Small intestine (tissue), 7 donors: ENCODE data around the gene PLPP4. TPM values are rescaled to one million over a fixed set of nuclear protein-coding genes. Genes with fewer than 3 reads are reported as not detected.

ENCODE experiments used
- DNase-seq, 2 donors: peaks; one replicate each; pipeline versions ENCODE4 v3.0.0 to v3.0.0-alpha.2; 2013
- FAIRE-seq: peaks from 2 replicates; lab custom pipeline; 2012; peaks lifted over from hg19 to GRCh38; lab: Jason Lieb, UNC
- H3K27ac ChIP-seq, 3 donors: one replicate each; pipeline ENCODE4 v1.5.1; 2013; ENCODE audit warnings: low read length in 2 of 3, mild to moderate bottlenecking in 2 of 3, control low read depth in 1 of 3, inconsistent platforms in 1 of 3, low read depth in 1 of 3, moderate library complexity in 1 of 3
- H3K27me3 ChIP-seq, 3 donors: one replicate each; pipeline ENCODE4 v1.6.1; 2013; ENCODE audit warnings: low read length in 3 of 3, inconsistent platforms in 1 of 3; ENCODE audit not compliant: control insufficient read depth in 3 of 3, insufficient read depth in 3 of 3
- H3K36me3 ChIP-seq, 3 donors: one replicate each; pipeline ENCODE4 v1.6.1; 2013; ENCODE audit warnings: low read length in 3 of 3, inconsistent platforms in 1 of 3, low read depth in 1 of 3, mild to moderate bottlenecking in 1 of 3, moderate library complexity in 1 of 3; ENCODE audit not compliant: control insufficient read depth in 3 of 3, insufficient read depth in 2 of 3
- H3K4me1 ChIP-seq, 3 donors: one replicate each; pipeline ENCODE4 v1.6.1; 2013; ENCODE audit warnings: low read length in 2 of 3, inconsistent platforms in 1 of 3, low read depth in 1 of 3, mild to moderate bottlenecking in 1 of 3, moderate library complexity in 1 of 3; ENCODE audit not compliant: control insufficient read depth in 3 of 3, insufficient read depth in 2 of 3
- H3K4me3 ChIP-seq, 3 donors: one replicate each; pipeline ENCODE4 v1.5.1; 2013; ENCODE audit warnings: low read length in 3 of 3, control low read depth in 1 of 3, inconsistent platforms in 1 of 3, low read depth in 1 of 3, mild to moderate bottlenecking in 1 of 3, moderate library complexity in 1 of 3
- H3K9me3 ChIP-seq, 2 donors: one replicate each; pipeline ENCODE4 v1.6.1; 2013; ENCODE audit warnings: low read depth in 1 of 2, low read length in 1 of 2; ENCODE audit not compliant: control insufficient read depth in 2 of 2, insufficient read depth in 1 of 2
- WGBS, 3 donors: extraction: QIAGEN DNeasy Blood & Tissue Kit; methylation state at CpG; one replicate each; pipeline ENCODE4 v1.1.7; 2013; 5-methylcytosine and 5-hydroxymethylcytosine counted together
- polyA plus RNA-seq, 4 donors: library from polyadenylated mRNA; stranded (reverse) in 3 of 4; unstranded in 1 of 4; fragments of 200-250 nt in 3 of 4; fragments of 120-200 nt in 1 of 4; gene quantifications; one replicate each; pipeline versions ENCODE4 v1.2.1 to v1.2.3, GENCODE V29; 2013
- donor health status: healthy with polysubstance abuse.
- donor health status: control.
- donor health status: control.
- donor health status: Bipolar disorder and iron deficiency.
- donor health status: healthy.

Gene PLPP4
- polyA plus RNA-seq, 4 donors: 0.60 TPM; not detected in 3

- no peaks in the 10 kb centered on the region for H3K4me1 ChIP-seq
- DNase-seq: no peak
- H3K4me3 ChIP-seq: no peak overlapping the region
- no peaks in the 10 kb centered on the region for H3K9me3 ChIP-seq
- no peak for FAIRE-seq
- H3K36me3 ChIP-seq: no peaks in the 10 kb centered on the region
- WGBS, 3 donors: 24 to 45% (median 26%) methylated on average over 5 of the region's 5 CpGs
- no peak overlapping the region for H3K27ac ChIP-seq
- peaks cover 10 to 44% (median 22%) of the 10 kb centered on the region in 3 donors for H3K27me3 ChIP-seq
Observed at GRCh38 chr10:120459185-120459584, 2.2 kb downstream of the PLPP4 start.

- FAIRE-seq: no peak
Observed at GRCh38 chr10:120460186-120460585, 3.2 kb downstream of the PLPP4 start.

GRCh38 chr10:120460776-120461175 lies 3.7 kb downstream of the PLPP4 start:
- Histone ChIP-seq H3K36me3 (no peaks in the 10 kb centered on the region), H3K4me1 (no peaks in the 10 kb centered on the region), H3K27me3 (peaks cover 10 to 34% (median 18%) of the 10 kb centered on the region in 3 donors), H3K4me3 (no peak overlapping the region), H3K9me3 (no peaks in the 10 kb centered on the region), H3K27ac (no peak overlapping the region)
- no peak for FAIRE-seq
- no peak for DNase-seq

More at GRCh38 chr10:120460186-120460585, 3.2 kb downstream of the PLPP4 start:
- no peaks in the 10 kb centered on the region for H3K4me1 ChIP-seq
- H3K27ac ChIP-seq: no peak overlapping the region
- no peak overlapping the region for H3K4me3 ChIP-seq
- WGBS, 3 donors: 33 to 88% (median 74%) methylated on average over 1 of the region's 1 CpG
- H3K9me3 ChIP-seq: no peaks in the 10 kb centered on the region
- DNase-seq: no peak
- no peaks in the 10 kb centered on the region for H3K36me3 ChIP-seq
- H3K27me3 ChIP-seq: peaks cover 10 to 40% (median 20%) of the 10 kb centered on the region in 3 donors

- no peaks in the 10 kb centered on the region for H3K9me3 ChIP-seq
- H3K27me3 ChIP-seq: peaks cover 4 to 25% (median 18%) of the 10 kb centered on the region in 3 donors
- DNase-seq (no peak), FAIRE-seq (no peak)
- 85 to 88% (median 87%) methylated on average over 8 of the region's 8 CpGs for WGBS, 3 donors
- H3K4me3 ChIP-seq: no peak overlapping the region
- H3K4me1 ChIP-seq: no peaks in the 10 kb centered on the region
- no peaks in the 10 kb centered on the region for H3K36me3 ChIP-seq
- no peak overlapping the region for H3K27ac ChIP-seq
Observed at GRCh38 chr10:120462018-120462682, 5.1 kb downstream of the PLPP4 start.

GRCh38 chr10:120465138-120465537 lies 8.1 kb downstream of the PLPP4 start:
- no peak for FAIRE-seq
- WGBS, 3 donors: 28 to 44% (median 42%) methylated on average over 2 of the region's 2 CpGs
- H3K4me1 ChIP-seq: no peaks in the 10 kb centered on the region

GRCh38 chr10:120466006-120466405 lies 9.0 kb downstream of the PLPP4 start:
- Histone ChIP-seq H3K36me3 (no peaks in the 10 kb centered on the region), H3K4me3 (no peak overlapping the region), H3K4me1 (no peaks in the 10 kb centered on the region), H3K9me3 (no peaks in the 10 kb centered on the region), H3K27ac (no peak overlapping the region), H3K27me3 (peaks cover 0 to 3% (median 0%) of the 10 kb centered on the region in 3 donors)
- no peak for DNase-seq
- no peak for FAIRE-seq
- WGBS, 3 donors: 88 to 90% (median 89%) methylated on average over 2 of the region's 2 CpGs

More at GRCh38 chr10:120465138-120465537, 8.1 kb downstream of the PLPP4 start:
- no peaks in the 10 kb centered on the region for H3K36me3 ChIP-seq
- no peaks in the 10 kb centered on the region for H3K9me3 ChIP-seq
- peaks cover 0 to 6% (median 0%) of the 10 kb centered on the region in 3 donors for H3K27me3 ChIP-seq
- no peak overlapping the region for H3K4me3 ChIP-seq
- DNase-seq: no peak
- no peak overlapping the region for H3K27ac ChIP-seq

GRCh38 chr10:120473593-120473992 lies 16.6 kb downstream of the PLPP4 start:
- no peak overlapping the region for H3K4me3 ChIP-seq
- no peak for FAIRE-seq
- H3K27me3 ChIP-seq: no peaks in the 10 kb centered on the region
- no peaks in the 10 kb centered on the region for H3K36me3 ChIP-seq
- H3K4me1 ChIP-seq: no peaks in the 10 kb centered on the region
- H3K9me3 ChIP-seq: no peaks in the 10 kb centered on the region
- DNase-seq: no peak
- H3K27ac ChIP-seq: no peak overlapping the region
- 35 to 43% (median 41%) methylated on average over 4 of the region's 4 CpGs for WGBS, 3 donors

- 32 to 63% (median 52%) methylated on average over 1 of the region's 1 CpG for WGBS, 3 donors
- DNase-seq: no peak
- no peak overlapping the region for H3K27ac ChIP-seq
- H3K9me3 ChIP-seq: no peaks in the 10 kb centered on the region
- no peaks in the 10 kb centered on the region for H3K36me3 ChIP-seq
- H3K4me3 ChIP-seq: no peak overlapping the region
- H3K4me1 ChIP-seq: no peaks in the 10 kb centered on the region
- FAIRE-seq: no peak
- H3K27me3 ChIP-seq: no peaks in the 10 kb centered on the region
Observed at GRCh38 chr10:120474956-120475355, 17.9 kb downstream of the PLPP4 start.
